GM19099 (cell line): Measurements from ENCODE around the gene LDAH.

Experiments
- POLR2A ChIP-seq: IDR thresholded peaks from 3 replicates; pipeline ENCODE4 v1.6.1; 2011; ENCODE audit warnings: low read depth; ENCODE audit not compliant: insufficient read length; ENCODE audit errors: extremely low read depth

The LDAH gene

DNA sequence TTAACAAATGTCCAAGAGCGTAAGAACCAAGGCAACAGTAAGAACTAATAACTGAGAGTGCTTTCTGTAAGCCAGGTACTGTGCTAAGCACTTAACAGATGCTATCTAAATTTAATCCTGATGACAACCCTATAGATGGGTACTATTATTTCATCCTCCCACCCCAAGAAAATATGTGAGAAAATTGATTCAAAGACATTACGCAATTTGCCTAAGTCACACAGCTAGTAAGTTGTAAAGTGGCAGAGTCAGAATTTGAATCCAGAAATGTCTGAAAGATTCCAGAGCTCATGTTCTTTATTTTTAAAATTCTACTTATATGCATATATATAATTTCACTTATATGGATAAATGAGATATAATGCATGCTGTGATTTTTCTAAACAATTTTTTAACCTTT lies 10.1 kb downstream of the LDAH start:
- no peak for TF ChIP-seq POLR2A

DNA sequence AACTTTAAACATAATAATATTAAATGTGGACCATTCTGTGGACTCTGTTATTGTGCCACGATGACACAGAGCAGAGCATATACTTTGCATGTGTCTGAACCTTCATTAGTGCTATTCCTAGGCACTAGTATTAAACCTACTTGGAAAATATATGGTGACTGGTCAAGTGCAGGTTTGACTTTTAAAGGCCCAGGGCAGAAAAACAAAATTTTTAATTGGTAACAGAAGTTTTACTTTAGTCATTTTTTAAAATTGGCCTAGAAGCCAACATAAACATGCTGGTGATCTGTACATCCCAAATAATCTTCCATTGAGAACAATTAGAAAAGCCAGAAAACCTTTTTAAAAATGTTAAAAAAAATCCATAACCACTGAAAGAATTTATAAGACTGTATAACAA lies 16.6 kb downstream of the LDAH start:
- no peak for TF ChIP-seq POLR2A

- no peak for TF ChIP-seq POLR2A
Observed at GRCh38 chr2:20803974-20804373, 18.9 kb downstream of the LDAH start.

DNA sequence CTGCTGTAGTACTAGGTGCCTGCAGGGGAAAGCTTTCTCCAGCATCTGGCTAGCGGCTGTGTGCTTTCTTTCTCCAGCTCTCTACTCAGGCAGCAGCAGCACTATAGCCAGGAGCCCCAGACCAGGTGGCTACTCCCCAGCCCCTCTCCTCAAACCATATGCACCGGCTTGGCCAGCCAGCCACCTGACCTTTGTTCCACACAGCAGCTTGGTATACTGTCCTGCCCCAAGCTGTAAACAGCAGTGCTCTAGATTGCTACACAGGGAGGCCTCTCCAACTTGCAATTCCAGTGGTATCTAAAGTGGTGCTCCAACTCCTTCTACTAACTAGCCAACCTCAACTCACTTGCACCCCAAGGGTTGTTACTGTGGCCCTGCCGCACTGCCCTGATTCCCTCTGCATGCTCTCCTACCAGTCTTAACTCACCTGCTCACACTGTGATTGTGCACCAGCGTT lies 19.6 kb downstream of the LDAH start:
- TF ChIP-seq POLR2A = no peak

DNA sequence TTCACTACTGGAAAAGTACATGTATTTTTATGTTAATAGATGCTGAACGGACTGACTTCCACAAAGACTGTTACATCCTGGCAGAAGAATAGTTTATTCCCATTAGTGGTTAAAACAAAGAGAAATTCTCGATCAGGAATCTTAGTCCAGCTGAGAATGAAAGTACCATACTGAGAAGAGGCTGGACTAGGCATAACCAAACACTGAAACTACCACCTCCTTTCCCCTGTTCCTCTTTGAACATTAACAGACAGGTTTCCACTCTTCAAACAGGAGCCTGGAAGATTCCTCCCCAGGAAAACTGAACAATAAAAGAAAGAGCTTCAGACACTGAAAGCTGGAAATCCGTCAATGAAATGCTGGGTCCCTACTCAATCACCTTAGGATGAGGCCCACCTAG lies 25.8 kb downstream of the LDAH start:
- no peak for TF ChIP-seq POLR2A

- TF ChIP-seq POLR2A = no peak
Observed at GRCh38 chr2:20796374-20796791, 26.5 kb downstream of the LDAH start.

GRCh38 chr2:20781656-20782265 lies 41.1 kb downstream of the LDAH start:
- no peak for TF ChIP-seq POLR2A

DNA sequence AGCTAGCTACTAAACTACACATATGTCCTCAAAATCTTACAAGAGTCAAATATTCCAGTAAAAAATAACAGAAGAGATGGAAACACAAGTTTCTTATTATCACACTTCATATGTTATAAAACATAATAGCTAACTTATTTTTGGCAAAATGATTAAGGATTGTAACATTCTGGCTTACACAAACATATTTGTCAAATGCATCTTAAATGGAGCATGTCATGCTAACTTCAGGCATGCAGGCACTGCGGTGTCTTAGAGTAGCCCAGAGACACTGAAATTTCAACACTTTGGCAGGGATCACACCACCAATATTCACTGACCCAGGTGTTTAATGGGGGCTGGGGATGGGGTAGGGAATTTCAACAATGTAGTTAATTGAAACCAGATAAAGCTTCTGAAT lies 51.6 kb downstream of the LDAH start:
- TF ChIP-seq POLR2A = no peak

DNA sequence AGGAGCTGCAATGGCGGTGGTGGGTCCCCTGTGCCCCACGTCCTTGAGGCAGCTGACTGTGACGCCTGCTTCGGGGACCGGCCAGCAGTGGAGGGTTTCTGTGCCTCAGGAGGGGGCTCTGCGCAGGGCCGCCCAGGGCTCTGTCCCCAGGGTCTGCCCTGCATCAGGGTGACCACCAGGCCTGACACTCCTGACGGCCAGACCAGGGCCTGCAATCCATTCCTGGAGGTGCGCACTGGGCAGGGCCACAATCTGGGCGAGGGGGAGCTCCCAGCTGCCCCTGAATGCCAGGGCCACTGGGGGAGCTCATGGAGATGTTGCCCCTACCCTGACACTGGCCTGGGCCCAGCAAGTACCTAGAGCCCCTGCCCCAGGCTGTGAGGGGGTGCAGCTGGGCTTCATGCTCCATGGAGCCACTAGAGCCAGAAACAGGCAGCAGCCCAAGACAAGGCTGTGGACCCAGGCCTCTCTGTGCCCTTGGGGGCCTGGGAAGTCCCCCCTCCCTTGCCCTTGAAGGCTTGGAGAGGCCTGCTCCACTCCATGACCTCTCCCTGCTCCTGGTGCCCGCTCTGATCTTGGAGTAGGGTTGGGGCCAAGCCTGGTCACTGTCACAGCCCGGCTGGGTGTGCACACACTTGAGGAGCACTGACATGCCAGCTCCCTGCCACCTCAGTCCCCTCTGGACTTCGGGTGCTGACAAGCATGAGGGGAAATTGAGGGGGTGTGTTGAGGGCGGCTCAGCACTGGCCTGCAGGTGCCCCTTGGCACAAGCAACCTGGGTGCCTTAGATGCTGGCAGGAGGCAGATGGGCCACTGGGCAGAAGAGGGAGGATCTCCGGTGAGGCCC lies 55.9 kb downstream of the LDAH start:
- TF ChIP-seq POLR2A = no peak

DNA sequence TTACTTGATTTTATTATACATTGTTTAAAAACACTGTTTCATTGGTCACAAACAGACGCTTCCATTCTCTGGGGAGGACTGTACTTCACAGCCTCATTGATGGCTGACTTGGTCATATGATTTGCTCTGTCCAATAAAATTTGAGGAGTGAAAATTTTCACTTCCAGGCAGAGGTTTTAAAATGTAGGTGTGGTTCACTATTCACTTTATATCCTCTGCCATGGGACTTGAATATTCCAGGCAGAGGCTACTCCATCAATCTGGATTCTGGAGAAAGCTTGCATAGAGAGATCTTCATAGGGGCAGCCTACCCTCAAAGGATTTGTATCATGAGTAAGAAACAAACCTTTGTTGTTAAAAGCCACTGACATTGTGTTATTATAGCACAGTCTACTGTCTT lies 56.7 kb downstream of the LDAH start:
- no peak for TF ChIP-seq POLR2A

DNA sequence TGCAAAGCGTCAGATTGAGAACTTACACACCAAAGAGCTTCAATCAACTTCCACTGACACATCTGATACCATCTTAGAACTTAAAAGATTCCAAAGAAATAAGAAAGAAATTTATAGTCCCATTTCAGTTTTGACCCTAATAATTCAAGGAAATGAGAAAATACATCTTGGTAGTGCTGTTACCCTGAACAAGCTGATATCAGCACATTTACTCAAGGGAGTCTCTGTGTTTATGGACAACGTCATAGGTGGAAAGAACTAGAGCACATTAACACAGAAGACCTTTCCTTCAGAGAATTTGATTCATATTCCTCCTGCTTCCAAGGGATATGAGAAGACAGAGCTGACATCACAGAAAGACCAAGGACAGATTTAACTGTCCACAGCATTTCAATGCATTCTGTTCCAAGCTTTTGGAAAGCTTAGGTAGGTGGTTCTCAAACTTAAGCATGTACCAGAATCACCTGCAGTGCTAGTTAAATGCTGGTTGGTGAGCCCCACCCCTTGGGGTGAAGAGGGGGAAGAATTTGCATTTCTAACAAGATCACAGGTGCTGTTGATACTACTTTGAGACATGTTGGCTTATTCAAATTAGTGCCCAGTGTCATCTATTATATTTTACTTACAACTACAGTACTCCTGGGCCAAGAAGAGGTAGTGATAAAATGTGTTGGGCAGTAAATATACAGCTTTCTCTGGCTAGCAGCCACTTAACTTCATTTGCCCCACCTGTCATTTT lies 59.8 kb downstream of the LDAH start:
- no peak for TF ChIP-seq POLR2A

DNA sequence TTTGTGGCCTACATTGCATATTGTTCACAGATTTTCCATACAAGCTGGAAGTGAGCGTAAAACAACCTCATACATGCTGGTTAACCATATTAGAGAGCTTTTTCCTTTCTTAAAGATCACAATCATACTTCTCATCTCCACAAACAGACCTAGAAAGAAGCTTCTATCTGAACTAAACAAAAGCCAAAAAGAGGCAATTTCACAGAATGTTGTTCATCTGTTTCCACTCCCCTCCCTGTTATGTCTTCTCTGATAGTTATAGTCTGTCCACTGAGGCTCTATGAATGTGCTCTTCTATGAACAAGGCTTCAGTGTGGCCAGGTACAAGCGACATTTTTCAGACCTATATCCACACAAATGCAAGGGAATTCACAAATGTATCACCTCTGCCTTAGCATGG lies 63.4 kb downstream of the LDAH start:
- no peak for TF ChIP-seq POLR2A

GRCh38 chr2:20758997-20759396 lies 63.9 kb downstream of the LDAH start:
- no peak for TF ChIP-seq POLR2A

DNA sequence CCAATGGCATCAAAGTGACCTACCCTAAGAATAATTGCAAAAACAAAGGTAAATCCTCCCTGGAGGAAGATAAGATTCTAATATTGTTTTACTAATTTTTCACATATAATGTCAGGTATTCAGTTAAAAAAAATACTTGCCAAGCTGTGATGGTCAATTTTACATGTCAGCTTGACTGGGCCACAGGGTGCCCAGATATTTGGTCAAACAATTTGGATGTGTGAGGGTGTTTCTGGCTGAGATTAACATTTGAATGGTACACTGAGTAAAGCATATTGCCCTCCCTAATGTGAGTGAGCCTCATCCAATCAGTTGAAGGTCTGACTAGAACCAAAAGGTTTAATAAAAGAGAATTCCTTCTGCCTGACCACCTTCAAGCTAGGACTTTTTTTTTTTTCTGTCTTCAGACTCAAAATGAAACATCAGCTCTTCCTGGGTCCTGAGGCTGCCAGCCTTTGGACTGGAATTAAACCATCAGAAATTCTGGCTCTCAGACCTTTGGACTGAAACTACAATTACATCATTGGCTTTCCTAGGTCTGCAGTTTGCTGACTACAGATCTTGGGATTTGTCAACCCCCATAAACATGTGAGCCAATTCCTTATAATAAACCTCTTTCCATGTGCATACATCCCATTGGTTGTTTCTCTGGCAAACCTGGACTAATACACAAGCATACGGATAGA lies 65.4 kb downstream of the LDAH start:
- no peak for TF ChIP-seq POLR2A

DNA sequence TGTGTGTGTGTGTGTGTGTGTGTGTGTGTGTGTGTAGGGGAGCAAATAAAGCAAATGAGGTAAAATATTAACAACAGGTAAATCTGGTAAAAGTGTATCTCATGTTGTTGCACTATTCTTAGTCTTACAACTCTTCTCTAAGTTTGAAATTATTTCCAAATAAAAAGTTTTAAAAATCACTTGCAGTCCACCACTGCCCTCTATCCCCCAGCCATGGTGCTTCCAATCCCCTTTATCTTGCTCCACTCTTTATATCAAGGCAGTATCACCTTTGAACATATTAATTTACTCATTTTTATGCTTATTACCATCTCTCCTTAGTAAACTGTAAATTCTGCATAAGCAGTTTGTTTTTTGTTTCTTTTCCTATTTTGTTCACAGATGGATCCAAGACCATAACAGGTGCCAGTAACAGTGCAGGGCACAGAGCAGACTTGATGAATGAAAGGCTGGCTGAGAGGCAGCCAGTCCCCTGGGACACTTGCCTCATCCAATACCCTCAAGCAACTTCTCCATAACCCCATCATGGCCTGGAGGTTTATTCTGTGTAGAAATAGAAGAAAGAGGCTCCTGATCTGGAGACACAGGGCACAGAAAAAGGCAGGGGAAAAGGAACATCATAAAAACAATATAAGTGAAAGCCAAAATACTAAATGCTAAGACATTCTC lies 67.6 kb downstream of the LDAH start:
- TF ChIP-seq POLR2A = no peak

DNA sequence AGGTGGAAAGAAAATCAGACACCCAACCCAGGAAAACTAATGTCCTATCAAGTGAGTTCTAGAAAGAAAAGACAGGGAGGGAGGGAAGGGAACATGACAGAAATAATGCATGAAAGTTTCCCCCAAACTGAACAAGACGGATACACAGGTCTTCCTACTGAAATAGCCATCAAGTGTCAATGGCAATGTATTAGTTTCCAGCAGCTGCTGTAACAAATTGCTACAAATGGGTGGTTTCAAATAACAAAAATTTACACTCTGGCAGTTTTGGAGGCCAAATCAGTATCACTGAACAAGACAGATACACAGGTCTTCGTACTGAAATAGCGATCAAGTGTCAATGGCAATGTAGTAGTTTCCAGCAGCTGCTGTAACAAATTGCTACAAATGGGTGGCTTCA lies 70.6 kb downstream of the LDAH start:
- TF ChIP-seq POLR2A = no peak
